KMS-11 (cell line): Measurements from ENCODE around the gene ZNF521.
A peak's percentile ranks its signal among the peaks of the same experiment; 100 is the strongest.

Source experiments
- H2AFZ ChIP-seq: fragments of 200-600 bp; sonication (generic); 2 replicates; pipeline ENCODE4 v1.6.1; 2016; ENCODE audit warnings: antibody characterized with exemption, mixed run types, low read depth
- H3K27ac ChIP-seq: fragments of 200-600 bp; sonication (generic); 2 replicates; pipeline ENCODE4 v1.6.1; 2016; ENCODE audit warnings: mild to moderate bottlenecking, mixed run types
- H3K27me3 ChIP-seq: fragments of 200-600 bp; sonication (generic); 2 replicates; pipeline ENCODE4 v1.6.1; 2017; ENCODE audit warnings: mild to moderate bottlenecking, low read depth, mixed run types, moderate library complexity; ENCODE audit not compliant: insufficient read depth
- H3K36me3 ChIP-seq: fragments of 200-600 bp; sonication (generic); 2 replicates; pipeline ENCODE4 v1.6.1; 2017; ENCODE audit warnings: mild to moderate bottlenecking, mixed run types; ENCODE audit not compliant: insufficient read depth
- H3K4me1 ChIP-seq: fragments of 200-600 bp; sonication (generic); 2 replicates; pipeline ENCODE4 v1.6.1; 2016; ENCODE audit warnings: mild to moderate bottlenecking, low read depth, mixed run types; ENCODE audit not compliant: poor library complexity, severe bottlenecking
- H3K4me2 ChIP-seq: fragments of 200-600 bp; sonication (generic); 2 replicates; pipeline ENCODE4 v1.7.0; 2016; ENCODE audit warnings: mild to moderate bottlenecking, mixed run types
- H3K4me3 ChIP-seq: fragments of 200-600 bp; sonication (generic); IDR thresholded peaks from 2 replicates; pipeline ENCODE4 v1.6.1; 2017; ENCODE audit warnings: low read depth, low read length, mixed read lengths; ENCODE audit not compliant: insufficient read depth
- H3K79me2 ChIP-seq: fragments of 200-600 bp; sonication (generic); 2 replicates; pipeline ENCODE4 v1.6.1; 2016; ENCODE audit warnings: low read depth, mixed run types; ENCODE audit not compliant: insufficient read depth
- H3K9ac ChIP-seq: fragments of 200-600 bp; sonication (generic); 2 replicates; pipeline ENCODE4 v1.6.1; 2016; ENCODE audit warnings: mild to moderate bottlenecking, mixed run types
- H4K20me1 ChIP-seq: fragments of 200-600 bp; sonication (generic); 2 replicates; pipeline ENCODE4 v1.6.1; 2016; ENCODE audit warnings: mild to moderate bottlenecking, mixed run types; ENCODE audit not compliant: insufficient read depth
- CTCF ChIP-seq: fragments of 200-600 bp; sonication (generic); conservative IDR thresholded peaks from 2 replicates; pipeline ENCODE4 v1.6.1; 2017; ENCODE audit warnings: low read depth, mild to moderate bottlenecking, antibody characterized with exemption, low read length, moderate library complexity, mixed read lengths

Gene ZNF521

GRCh38 chr18:25353080-25353479 is 1.1 kb upstream of the ZNF521 start:
- H3K4me1 ChIP-seq: no peaks in the 10 kb centered on the region
- no peak overlapping the region for H3K9ac ChIP-seq
- H3K27me3 ChIP-seq: no peaks in the 10 kb centered on the region
- no peaks in the 10 kb centered on the region for H3K36me3 ChIP-seq
- no peaks in the 10 kb centered on the region for H4K20me1 ChIP-seq
- no peak overlapping the region for H3K4me3 ChIP-seq
- no peak overlapping the region for H2AFZ ChIP-seq
- H3K27ac ChIP-seq: no peak overlapping the region
- peak overlapping the region; percentile 59; the same call in 1 of the 2 replicates for H3K4me2 ChIP-seq
- TF ChIP-seq CTCF: no peak
- H3K79me2 ChIP-seq: no peaks in the 10 kb centered on the region

- H3K9ac ChIP-seq: no peak overlapping the region
- H3K79me2 ChIP-seq: no peaks in the 10 kb centered on the region
- no peaks in the 10 kb centered on the region for H3K36me3 ChIP-seq
- no peak overlapping the region for H3K4me3 ChIP-seq
- no peaks in the 10 kb centered on the region for H3K4me1 ChIP-seq
- no peak; the same call in 1 of the 2 replicates for TF ChIP-seq CTCF
- no peaks in the 10 kb centered on the region for H3K27me3 ChIP-seq
- peak overlapping the region; percentile 55; the same call in 1 of the 2 replicates for H2AFZ ChIP-seq
- peak overlapping the region; percentile 59 for H3K4me2 ChIP-seq
- no peak overlapping the region for H3K27ac ChIP-seq
- no peaks in the 10 kb centered on the region for H4K20me1 ChIP-seq
Observed at GRCh38 chr18:25352629-25353005, 651 bp upstream of the ZNF521 start.

GRCh38 chr18:25351280-25351775 is 638 bp downstream of the ZNF521 start:
- no peaks in the 10 kb centered on the region for H3K4me1 ChIP-seq
- peak overlapping the region; percentile 40 for H3K27ac ChIP-seq
- H3K27me3 ChIP-seq: no peaks in the 10 kb centered on the region
- H3K36me3 ChIP-seq: no peaks in the 10 kb centered on the region
- H3K79me2 ChIP-seq: no peaks in the 10 kb centered on the region
- H3K4me2 ChIP-seq: peak overlapping the region; percentile 99
- no peaks in the 10 kb centered on the region for H4K20me1 ChIP-seq
- H3K4me3 ChIP-seq: no peak overlapping the region
- no peak for TF ChIP-seq CTCF
- H3K9ac ChIP-seq: peak overlapping the region; percentile 18; the same call in 1 of the 2 replicates
- peak overlapping the region; percentile 96 for H2AFZ ChIP-seq

GRCh38 chr18:25350489-25351251 is 1.3 kb downstream of the ZNF521 start:
- H3K27ac ChIP-seq: no peak overlapping the region
- H3K27me3 ChIP-seq: no peaks in the 10 kb centered on the region
- peak overlapping the region; percentile 99 for H3K4me2 ChIP-seq
- no peaks in the 10 kb centered on the region for H3K79me2 ChIP-seq
- H2AFZ ChIP-seq: peak overlapping the region; percentile 96
- H3K9ac ChIP-seq: peak overlapping the region; percentile 31; the same call in 1 of the 2 replicates
- no peaks in the 10 kb centered on the region for H4K20me1 ChIP-seq
- no peak overlapping the region for H3K4me3 ChIP-seq
- TF ChIP-seq CTCF: no peak
- H3K4me1 ChIP-seq: no peaks in the 10 kb centered on the region
- H3K36me3 ChIP-seq: no peaks in the 10 kb centered on the region
